ENCODE results near the gene CFAP90.

DNA sequence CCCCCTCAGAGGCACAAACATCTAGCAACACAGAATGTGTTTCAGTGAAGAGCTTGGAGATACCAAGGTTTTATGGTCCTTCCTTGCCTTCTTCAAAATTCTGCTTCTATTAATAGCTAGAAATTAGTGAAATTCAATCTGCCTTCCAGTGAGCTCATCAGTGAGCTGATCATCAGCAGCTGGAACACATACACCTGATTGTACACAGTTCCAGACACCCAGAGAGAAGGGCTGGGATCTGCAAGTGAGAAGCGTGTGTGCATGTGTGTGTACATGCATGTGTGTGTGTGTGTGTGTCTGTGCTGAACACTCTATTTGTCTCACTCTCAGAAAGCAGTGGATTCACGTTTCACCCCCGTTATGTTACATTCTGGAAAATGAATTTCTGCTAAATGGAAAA lies 28.5 kb downstream of the CFAP90 start:
- TF ChIP-seq, protein P1, sequence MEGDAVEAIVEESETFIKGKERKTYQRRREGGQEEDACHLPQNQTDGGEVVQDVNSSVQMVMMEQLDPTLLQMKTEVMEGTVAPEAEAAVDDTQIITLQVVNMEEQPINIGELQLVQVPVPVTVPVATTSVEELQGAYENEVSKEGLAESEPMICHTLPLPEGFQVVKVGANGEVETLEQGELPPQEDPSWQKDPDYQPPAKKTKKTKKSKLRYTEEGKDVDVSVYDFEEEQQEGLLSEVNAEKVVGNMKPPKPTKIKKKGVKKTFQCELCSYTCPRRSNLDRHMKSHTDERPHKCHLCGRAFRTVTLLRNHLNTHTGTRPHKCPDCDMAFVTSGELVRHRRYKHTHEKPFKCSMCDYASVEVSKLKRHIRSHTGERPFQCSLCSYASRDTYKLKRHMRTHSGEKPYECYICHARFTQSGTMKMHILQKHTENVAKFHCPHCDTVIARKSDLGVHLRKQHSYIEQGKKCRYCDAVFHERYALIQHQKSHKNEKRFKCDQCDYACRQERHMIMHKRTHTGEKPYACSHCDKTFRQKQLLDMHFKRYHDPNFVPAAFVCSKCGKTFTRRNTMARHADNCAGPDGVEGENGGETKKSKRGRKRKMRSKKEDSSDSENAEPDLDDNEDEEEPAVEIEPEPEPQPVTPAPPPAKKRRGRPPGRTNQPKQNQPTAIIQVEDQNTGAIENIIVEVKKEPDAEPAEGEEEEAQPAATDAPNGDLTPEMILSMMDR (conservative IDR thresholded peaks at IDR 0.05; ENCODE audit: low read depth, low read length), result no peak
- TF ChIP-seq EZH2 (IDR thresholded peaks at IDR 0.05; ENCODE audit: low read length, unreplicated experiment), result no peak
- no peak for TF ChIP-seq EZH2phosphoT487 (IDR thresholded peaks at IDR 0.05; ENCODE audit: borderline replicate concordance, low read length)

Measured in PC-3 (cell line).